IMR-90 (cell line): ENCODE results near the gene FGFBP2. TPM values are rescaled to one million over a fixed set of nuclear protein-coding genes. Genes with fewer than 3 reads are reported as not detected.

Experiments used
- ATAC-seq: fragments of 200-7000 bp; cut with Tn5 transposase; 2 replicates; pipeline ENCODE4 v1.9.1; 2020; ENCODE audit warnings: low read depth, mild to moderate bottlenecking, moderate library complexity
- BruUV-seq: library from RNA; stranded (reverse); fragments of 400-500 nt; replicated peaks from 2 replicates; lab custom pipeline; 2021; lab: Mats Ljungman, UMichigan
- CTCF ChIA-PET: fragments of 300-600 bp; formaldehyde crosslinking; extraction: SDS; loops from one replicate; lab custom pipeline; 2021; ENCODE audit warnings: antibody characterized with exemption; lab: Yijun Ruan, JAX
- POLR2A ChIA-PET: fragments of 300-600 bp; sonication (Branson Sonifier 250); formaldehyde crosslinking; loops from one replicate; lab custom pipeline; 2022; ENCODE audit warnings: antibody characterized with exemption; ENCODE audit not compliant: unreplicated experiment; lab: Charles Lee
- DNase-seq: peaks from one replicate; pipeline ENCODE4 v3.0.0; 2013
- H2AFZ ChIP-seq: replicated peaks from 2 replicates; pipeline ENCODE3; 2013; ENCODE audit warnings: low read length, mild to moderate bottlenecking; ENCODE audit not compliant: poor library complexity
- H2AK5ac ChIP-seq: 2 replicates; pipeline ENCODE4 v1.6.1; 2013; ENCODE audit warnings: low read depth, low read length, inconsistent platforms
- H2AK9ac ChIP-seq: replicated peaks from 2 replicates; pipeline ENCODE3; 2013; ENCODE audit warnings: mild to moderate bottlenecking, low read depth, low read length, moderate library complexity; ENCODE audit not compliant: poor library complexity
- H2BK120ac ChIP-seq: 2 replicates; pipeline ENCODE4 v1.6.1; 2013; ENCODE audit warnings: low read depth, low read length, inconsistent platforms
- H2BK15ac ChIP-seq: 3 replicates; pipeline ENCODE4 v1.6.1; 2013; ENCODE audit warnings: low read depth, low read length, inconsistent platforms
- H2BK20ac ChIP-seq: 2 replicates; pipeline ENCODE4 v1.6.1; 2013; ENCODE audit warnings: low read depth, mild to moderate bottlenecking, inconsistent platforms, low read length, moderate library complexity
- H2BK5ac ChIP-seq: 2 replicates; pipeline ENCODE4 v1.6.1; 2013; ENCODE audit warnings: mild to moderate bottlenecking, low read depth, low read length, inconsistent platforms; ENCODE audit not compliant: poor library complexity, severe bottlenecking
- H3K14ac ChIP-seq: replicated peaks from 2 replicates; pipeline ENCODE4 v1.6.1; 2013; ENCODE audit warnings: low read depth, low read length, inconsistent platforms
- H3K18ac ChIP-seq: 2 replicates; pipeline ENCODE4 v1.6.1; 2013; ENCODE audit warnings: low read depth, low read length, control low read depth
- H3K23ac ChIP-seq: 2 replicates; pipeline ENCODE4 v1.6.1; 2013; ENCODE audit warnings: low read depth, low read length, inconsistent platforms
- H3K27ac ChIP-seq: 2 replicates; pipeline ENCODE4 v1.5.1; 2013; ENCODE audit warnings: mild to moderate bottlenecking, control low read depth, low read length; ENCODE audit not compliant: insufficient read depth
- H3K27me3 ChIP-seq: 2 replicates; pipeline ENCODE4 v1.6.1; 2013; ENCODE audit warnings: low read length; ENCODE audit not compliant: control insufficient read depth, insufficient read depth
- H3K36me3 ChIP-seq: 2 replicates; pipeline ENCODE4 v1.6.1; 2013; ENCODE audit warnings: low read length, mixed read lengths; ENCODE audit not compliant: control insufficient read depth, insufficient read depth
- H3K4ac ChIP-seq: 2 replicates; pipeline ENCODE4 v1.6.1; 2013; ENCODE audit warnings: low read depth, low read length, inconsistent platforms
- H3K4me1 ChIP-seq: 2 replicates; pipeline ENCODE4 v1.6.1; 2013; ENCODE audit warnings: low read length, mixed read lengths; ENCODE audit not compliant: control insufficient read depth, insufficient read depth
- H3K4me2 ChIP-seq: 2 replicates; pipeline ENCODE4 v1.6.1; 2013; ENCODE audit warnings: low read depth, mild to moderate bottlenecking, control low read depth, low read length, moderate library complexity
- H3K4me3 ChIP-seq: 2 replicates; pipeline ENCODE4 v1.5.1; 2013; ENCODE audit warnings: low read depth, mild to moderate bottlenecking, control low read depth, low read length, moderate library complexity; ENCODE audit not compliant: insufficient read depth
- H3K56ac ChIP-seq: 2 replicates; pipeline ENCODE4 v1.6.1; 2013; ENCODE audit warnings: low read length, inconsistent platforms; ENCODE audit not compliant: insufficient read depth; ENCODE audit errors: extremely low read depth
- H3K79me1 ChIP-seq, 2 experiments: 2 replicates each; pipeline ENCODE4 v1.6.1; 2013; ENCODE audit warnings: low read length in 2 of 2, inconsistent platforms in 1 of 2, low read depth in 1 of 2
- H3K9ac ChIP-seq: 2 replicates; pipeline ENCODE4 v1.6.1; 2013; ENCODE audit warnings: low read depth, low read length, control low read depth
- H3K9me1 ChIP-seq: 2 replicates; pipeline ENCODE4 v1.6.1; 2013; ENCODE audit warnings: low read length, inconsistent platforms; ENCODE audit not compliant: insufficient read depth
- H3K9me3 ChIP-seq: 2 replicates; pipeline ENCODE4 v1.6.1; 2013; ENCODE audit warnings: low read length; ENCODE audit not compliant: control insufficient read depth, insufficient read depth
- H4K20me1 ChIP-seq: 2 replicates; pipeline ENCODE4 v1.6.1; 2013; ENCODE audit warnings: low read length, inconsistent platforms; ENCODE audit not compliant: insufficient read depth
- H4K5ac ChIP-seq: 2 replicates; pipeline ENCODE4 v1.6.1; 2013; ENCODE audit warnings: mild to moderate bottlenecking, low read depth, low read length, control low read depth
- H4K8ac ChIP-seq, 2 experiments: 2 replicates each; pipeline ENCODE4 v1.6.1; 2013; ENCODE audit warnings: low read depth in 2 of 2, low read length in 2 of 2, control low read depth in 1 of 2, inconsistent platforms in 1 of 2
- H4K91ac ChIP-seq: 2 replicates; pipeline ENCODE4 v1.6.1; 2013; ENCODE audit warnings: low read depth, low read length, inconsistent platforms; ENCODE audit not compliant: insufficient read depth
- NFE2L2 ChIP-seq: fragments of 150-350 bp; IDR thresholded peaks from 2 replicates; pipeline ENCODE4 v1.6.1; 2016; ENCODE audit warnings: low read depth, mild to moderate bottlenecking, low read length
- RFX5 ChIP-seq: IDR thresholded peaks from 2 replicates; pipeline ENCODE4 v1.8.0; 2012; ENCODE audit warnings: low read depth, mild to moderate bottlenecking, low read length, moderate library complexity
- WGBS, 2 experiments: methylation state at CpG; one replicate each; pipeline versions ENCODE4 v1.1.5 to v1.1.7; 2013; ENCODE audit warnings: missing lambda C conversion rate in 2 of 2; ENCODE audit not compliant: insufficient read length in 1 of 2; ENCODE audit errors: extremely low coverage in 2 of 2; 5-methylcytosine and 5-hydroxymethylcytosine counted together
- dilution Hi-C: fragments of 300-500 bp; cut with HindIII; formaldehyde crosslinking; loops from one replicate; pipeline ENCODE4 v1.14.3; 2018; ENCODE audit warnings: low sequenced_read_pairs; ENCODE audit not compliant: unreplicated experiment
- in situ Hi-C: fragments of 300-500 bp; cut with MboI; formaldehyde crosslinking; loops from 3 replicates; pipeline ENCODE4 v1.14.3; 2019; ENCODE audit warnings: low sequenced_read_pairs, inconsistent platforms, mixed read lengths
- intact Hi-C: fragments of 100-400 bp; cut with micrococcal nuclease; formaldehyde crosslinking; loops from 2 replicates; pipeline ENCODE4 v1.10.0; 2022
- polyA plus RNA-seq, 3 experiments: library from polyadenylated mRNA; depleted of rRNA; stranded (reverse); fragments of >200 nt; gene quantifications; 2 replicates each; pipeline ENCODE4 v1.2.3, GENCODE V29; 2012; ENCODE audit warnings: low replicate concordance in 1 of 3
- total RNA-seq: library from RNA; depleted of rRNA; stranded (reverse); fragments of >200 nt; gene quantifications from 2 replicates; pipeline ENCODE4 v1.2.3, GENCODE V29; 2012

FGFBP2 gene
- total and polyA plus RNA-seq, 2 of the 4 experiments (the other 2 are of a cell fraction): not detected

- TF ChIP-seq RFX5 (no peak), NFE2L2 (no peak)
Observed at GRCh38 chr4:15976456-15977447, 13.8 kb upstream of the FGFBP2 start (continued).

- no peak overlapping the region for H3K4me2 ChIP-seq
- no peak overlapping the region for H3K56ac ChIP-seq
- no peak overlapping the region for H2BK20ac ChIP-seq
- peaks cover 34% of the 10 kb centered on the region for H3K27me3 ChIP-seq
- H3K23ac ChIP-seq: no peak overlapping the region
- no peak overlapping the region for H4K5ac ChIP-seq
- H3K36me3 ChIP-seq: no peaks in the 10 kb centered on the region
- ChIA-PET CTCF (no interaction called here), POLR2A (no interaction called here)
- in situ Hi-C loops: no loop called here
- no peak overlapping the region for H2BK5ac ChIP-seq
- H3K14ac ChIP-seq: no peak overlapping the region
- DNase-seq (no peak), ATAC-seq (no peak)
- no peak overlapping the region for H3K27ac ChIP-seq
- H3K4me1 ChIP-seq: no peaks in the 10 kb centered on the region
- H4K91ac ChIP-seq: no peak overlapping the region
- TF ChIP-seq RFX5: no peak
- no peak overlapping the region for H2AK9ac ChIP-seq
- H2BK120ac ChIP-seq: no peak overlapping the region
- H3K9me1 ChIP-seq: no peaks in the 10 kb centered on the region
- H3K9ac ChIP-seq: no peak overlapping the region
- dilution Hi-C loops: no loop called here
- 0 out of 2 replicates have a peak, but pooled peaks cover under 1% of the 10 kb centered on the region for H3K9me3 ChIP-seq
- no peak overlapping the region for H2AFZ ChIP-seq
- H4K8ac ChIP-seq: no peak overlapping the region
- 85% methylated on average over 4 of the region's 9 CpGs; no CpG with 5 or more reads in 1 of the 2 experiments for WGBS, 2 experiments
- no peak overlapping the region for H2BK15ac ChIP-seq
- BruUV-seq: no TSS peak
- H4K20me1 ChIP-seq: no peaks in the 10 kb centered on the region
- H3K18ac ChIP-seq: no peak overlapping the region
- H2AK5ac ChIP-seq: no peak overlapping the region
- H3K79me1 ChIP-seq: no peaks in the 10 kb centered on the region
- no peak overlapping the region for H3K4ac ChIP-seq
- H3K4me3 ChIP-seq: no peak overlapping the region
- intact Hi-C loops: no loop called here
Observed at GRCh38 chr4:15971068-15971801, 8.3 kb upstream of the FGFBP2 start.
